PC-9 (cell line): Measurements from ENCODE around the gene DNAI2.

Experiments used
- CTCF ChIP-seq: fragments of 200-600 bp; sonication (generic); conservative IDR thresholded peaks from 2 replicates; pipeline ENCODE4 v1.6.1; 2017; ENCODE audit warnings: mixed run types, antibody characterized with exemption, mild to moderate bottlenecking, moderate library complexity
- EZH2 ChIP-seq: fragments of 200-600 bp; sonication (generic); IDR thresholded peaks from 2 replicates; pipeline ENCODE4 v1.8.0; 2017; ENCODE audit warnings: antibody characterized with exemption, low read depth

- no peak for TF ChIP-seq EZH2
- TF ChIP-seq CTCF = no peak
These were observed 79.5 kb downstream of the DNAI2 start for GRCh38 chr17:74353446-74354060.
